Measurements from ENCODE around the gene UMODL1. TPM values are rescaled to one million over a fixed set of nuclear protein-coding genes. Genes with fewer than 3 reads are reported as not detected.
A peak's percentile ranks its signal among the peaks of the same experiment; 100 is the strongest.

The UMODL1 gene
- total RNA-seq, 2 experiments from 2014 or later = 0.42 to 0.49 TPM

- intact Hi-C loops (cut with DNase I, micrococcal nuclease) = no loop called here
- Histone ChIP-seq H3K27me3 (ENCODE audit: control insufficient read depth in 1 of 2, insufficient read depth in 2 of 2, low read length in 2 of 2) (no peaks in the 10 kb centered on the region), H3K27ac (ENCODE audit: low read depth in 1 of 2, low read length in 2 of 2) (no peak overlapping the region), H3K9me3 (ENCODE audit: control insufficient read depth in 1 of 2, insufficient read depth in 1 of 2, low read length in 2 of 2) (no peaks in the 10 kb centered on the region), H3K4me1 (ENCODE audit: insufficient read depth, low read length) (no peaks in the 10 kb centered on the region), H3K36me3 (ENCODE audit: insufficient read depth, low read length) (no peaks in the 10 kb centered on the region), H3K4me3 (ENCODE audit: low read length) (no peak overlapping the region)
- no peaks in the 10 kb centered on the region for H3K4me1 Mint-ChIP-seq (ENCODE audit: low read depth)
- no peak for ATAC-seq (ENCODE audit: poor library complexity)
- TF ChIP-seq CTCF (IDR thresholded peaks at IDR 0.05) = no peak
- no peaks in the 10 kb centered on the region for H3K9me3 Mint-ChIP-seq
- peak in 1 of 14 experiments; percentile 6 for DNase-seq
- no peak overlapping the region for H3K4me3 Mint-ChIP-seq
- POLR2A ChIA-PET = no interaction called here
- no peak overlapping the region for H3K27ac Mint-ChIP-seq
- CTCF ChIA-PET = no interaction called here
- no peaks in the 10 kb centered on the region for H3K27me3 Mint-ChIP-seq
- H3K36me3 Mint-ChIP-seq (ENCODE audit: low read depth) = no peaks in the 10 kb centered on the region
These were observed 49.1 kb upstream of the UMODL1 start for GRCh38 chr21:42022091-42022430.

- H3K36me3 Mint-ChIP-seq (ENCODE audit: low read depth) = no peaks in the 10 kb centered on the region
- ChIA-PET CTCF (no interaction called here), POLR2A (no interaction called here)
- no peaks in the 10 kb centered on the region for H3K27me3 Mint-ChIP-seq
- DNase-seq = peak in 1 of 14 experiments; percentile 8
- no peak overlapping the region for H3K27ac ChIP-seq (ENCODE audit: low read depth in 1 of 2, low read length in 2 of 2)
- no peaks in the 10 kb centered on the region for H3K9me3 ChIP-seq (ENCODE audit: control insufficient read depth in 1 of 2, insufficient read depth in 1 of 2, low read length in 2 of 2)
- no peaks in the 10 kb centered on the region for H3K9me3 Mint-ChIP-seq
- TF ChIP-seq CTCF (IDR thresholded peaks at IDR 0.05) = no peak
- intact Hi-C loops (cut with DNase I, micrococcal nuclease) = no loop called here
- no peak for ATAC-seq (ENCODE audit: poor library complexity)
- no peak overlapping the region for H3K4me3 ChIP-seq (ENCODE audit: low read length)
- H3K36me3 ChIP-seq (ENCODE audit: insufficient read depth, low read length) = no peaks in the 10 kb centered on the region
- H3K27me3 ChIP-seq (ENCODE audit: control insufficient read depth in 1 of 2, insufficient read depth in 2 of 2, low read length in 2 of 2) = no peaks in the 10 kb centered on the region
- H3K4me3 Mint-ChIP-seq = no peak overlapping the region
- no peak overlapping the region for H3K27ac Mint-ChIP-seq
- no peaks in the 10 kb centered on the region for H3K4me1 ChIP-seq (ENCODE audit: insufficient read depth, low read length)
- no peaks in the 10 kb centered on the region for H3K4me1 Mint-ChIP-seq (ENCODE audit: low read depth)
These were observed 48.2 kb upstream of the UMODL1 start for GRCh38 chr21:42022906-42023305.

DNA sequence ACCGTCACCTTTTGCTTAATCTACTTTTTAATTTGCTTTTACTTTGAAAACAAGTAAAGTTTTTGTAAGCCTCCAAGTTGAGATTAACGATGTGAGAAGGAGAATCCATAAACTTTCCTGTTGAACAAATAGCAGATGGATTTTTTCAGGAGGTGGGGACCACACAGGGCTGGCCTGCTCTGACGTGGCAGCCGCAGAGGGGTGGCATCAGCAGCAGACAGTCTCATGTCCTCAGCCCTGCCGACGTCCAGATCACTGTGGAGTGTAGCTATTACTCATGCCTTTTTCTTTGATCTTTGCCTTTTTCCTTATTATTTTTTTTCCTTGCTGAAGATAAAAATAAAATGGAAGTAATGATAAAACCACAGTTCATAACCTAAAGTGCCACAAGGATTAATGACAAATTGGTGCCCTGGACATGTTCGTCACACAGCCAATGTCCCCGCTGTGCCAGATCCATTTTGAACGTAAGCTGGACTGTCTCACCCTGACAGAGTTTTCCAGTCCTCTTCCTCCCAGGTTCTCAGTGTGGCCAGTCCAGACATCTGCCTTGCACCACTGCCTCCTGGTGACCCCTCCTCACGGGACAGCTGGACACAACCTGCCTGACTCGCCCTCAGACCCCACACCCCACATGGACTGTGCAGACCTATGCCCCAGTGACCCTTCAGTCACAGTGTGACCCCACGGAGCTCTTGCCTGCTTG, 45.6 kb upstream of the UMODL1 start:
- TF ChIP-seq CTCF (IDR thresholded peaks at IDR 0.05) = no peak
- Histone ChIP-seq H3K4me1 (ENCODE audit: insufficient read depth, low read length) (no peaks in the 10 kb centered on the region), H3K27ac (ENCODE audit: low read depth in 1 of 2, low read length in 2 of 2) (no peak overlapping the region), H3K36me3 (ENCODE audit: insufficient read depth, low read length) (no peaks in the 10 kb centered on the region), H3K4me3 (ENCODE audit: low read length) (no peak overlapping the region), H3K27me3 (ENCODE audit: control insufficient read depth in 1 of 2, insufficient read depth in 2 of 2, low read length in 2 of 2) (no peaks in the 10 kb centered on the region), H3K9me3 (ENCODE audit: control insufficient read depth in 1 of 2, insufficient read depth in 1 of 2, low read length in 2 of 2) (no peaks in the 10 kb centered on the region)
- H3K36me3 Mint-ChIP-seq (ENCODE audit: low read depth) = no peaks in the 10 kb centered on the region
- no peak overlapping the region for H3K27ac Mint-ChIP-seq
- no peak overlapping the region for H3K4me3 Mint-ChIP-seq
- ATAC-seq (ENCODE audit: poor library complexity) (no peak), DNase-seq (no peak)
- H3K4me1 Mint-ChIP-seq (ENCODE audit: low read depth) = no peaks in the 10 kb centered on the region
- intact Hi-C loops (cut with DNase I, micrococcal nuclease) = no loop called here
- CTCF ChIA-PET = interaction anchor here (0.8 kb wide), 1 partner anchor 66 kb away, joined by 3 read pairs; no protein-coding TSS in a partner anchor
- POLR2A ChIA-PET = no interaction called here
- H3K27me3 Mint-ChIP-seq = no peaks in the 10 kb centered on the region
- H3K9me3 Mint-ChIP-seq = no peaks in the 10 kb centered on the region

All from CD4-positive, alpha-beta T cell (primary cell).